ENCODE data around the gene PDRG1.

Gene PDRG1

GRCh38 chr20:31989030-31989645, 37.3 kb upstream of the PDRG1 start:
- ChIA-PET POLR2A (ENCODE audit: low non-redundant PET) (no interaction called here), CTCF (interaction anchor here (0.7 kb wide), 1 partner anchor 349 kb away, joined by 3 read pairs; no protein-coding TSS in a partner anchor)
- TF ChIP-seq, protein P1, sequence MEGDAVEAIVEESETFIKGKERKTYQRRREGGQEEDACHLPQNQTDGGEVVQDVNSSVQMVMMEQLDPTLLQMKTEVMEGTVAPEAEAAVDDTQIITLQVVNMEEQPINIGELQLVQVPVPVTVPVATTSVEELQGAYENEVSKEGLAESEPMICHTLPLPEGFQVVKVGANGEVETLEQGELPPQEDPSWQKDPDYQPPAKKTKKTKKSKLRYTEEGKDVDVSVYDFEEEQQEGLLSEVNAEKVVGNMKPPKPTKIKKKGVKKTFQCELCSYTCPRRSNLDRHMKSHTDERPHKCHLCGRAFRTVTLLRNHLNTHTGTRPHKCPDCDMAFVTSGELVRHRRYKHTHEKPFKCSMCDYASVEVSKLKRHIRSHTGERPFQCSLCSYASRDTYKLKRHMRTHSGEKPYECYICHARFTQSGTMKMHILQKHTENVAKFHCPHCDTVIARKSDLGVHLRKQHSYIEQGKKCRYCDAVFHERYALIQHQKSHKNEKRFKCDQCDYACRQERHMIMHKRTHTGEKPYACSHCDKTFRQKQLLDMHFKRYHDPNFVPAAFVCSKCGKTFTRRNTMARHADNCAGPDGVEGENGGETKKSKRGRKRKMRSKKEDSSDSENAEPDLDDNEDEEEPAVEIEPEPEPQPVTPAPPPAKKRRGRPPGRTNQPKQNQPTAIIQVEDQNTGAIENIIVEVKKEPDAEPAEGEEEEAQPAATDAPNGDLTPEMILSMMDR (conservative IDR thresholded peaks at IDR 0.05; ENCODE audit: low read depth) = no peak
- DNase-seq (ENCODE audit: low spot score) = no peak
- H3K27ac ChIP-seq = no peak overlapping the region

- CTCF ChIA-PET = interaction anchor here (0.6 kb wide), 1 partner anchor 164 kb away, joined by 3 read pairs; no protein-coding TSS in a partner anchor
- TF ChIP-seq, protein P1 (conservative IDR thresholded peaks at IDR 0.05; ENCODE audit: low read depth) = no peak
- no peak overlapping the region for H3K27ac ChIP-seq
- DNase-seq (ENCODE audit: low spot score) = no peak
- POLR2A ChIA-PET (ENCODE audit: low non-redundant PET) = no interaction called here
These were observed 36.7 kb upstream of the PDRG1 start for GRCh38 chr20:31988430-31989015.

GRCh38 chr20:31987744-31988143, 35.9 kb upstream of the PDRG1 start:
- ChIA-PET POLR2A (ENCODE audit: low non-redundant PET) (no interaction called here), CTCF (interaction anchor here (0.6 kb wide), 1 partner anchor 61 kb away, joined by 4 read pairs; no protein-coding TSS in a partner anchor)
- peak; percentile 51 for DNase-seq (ENCODE audit: low spot score)
- no peak overlapping the region for H3K27ac ChIP-seq
- TF ChIP-seq, protein P1 (conservative IDR thresholded peaks at IDR 0.05; ENCODE audit: low read depth) = no peak

GRCh38 chr20:31984981-31985471, 33.2 kb upstream of the PDRG1 start:
- no peak overlapping the region for H3K27ac ChIP-seq
- CTCF ChIA-PET = interaction anchor here (0.6 to 0.7 kb wide), 2 partner anchors 47 to 68 kb away, joined by 3 read pairs; no protein-coding TSS in a partner anchor
- DNase-seq (ENCODE audit: low spot score) = no peak
- TF ChIP-seq, protein P1 (conservative IDR thresholded peaks at IDR 0.05; ENCODE audit: low read depth) = no peak
- POLR2A ChIA-PET (ENCODE audit: low non-redundant PET) = no interaction called here

DNA sequence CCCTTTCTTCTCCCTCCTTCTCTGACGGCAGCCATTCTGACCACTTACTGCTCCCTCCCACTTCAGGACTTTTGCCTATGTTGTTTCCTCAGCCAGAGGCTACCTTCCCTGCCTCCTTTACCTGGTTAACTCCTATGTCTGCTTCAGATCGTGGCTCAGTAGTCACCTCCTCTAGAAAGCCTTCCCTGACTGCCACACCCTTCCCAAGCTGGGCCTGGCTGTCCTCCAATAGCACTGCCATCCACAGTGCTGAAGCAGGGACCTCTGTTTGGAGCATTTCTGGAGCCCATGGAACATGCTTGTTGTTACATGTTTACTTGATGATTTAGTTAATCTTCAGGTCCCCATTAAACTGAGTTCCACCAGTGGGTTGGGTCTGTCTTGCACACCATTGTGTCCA, 29.9 kb upstream of the PDRG1 start:
- ChIA-PET CTCF (interaction anchor here (0.7 to 1.2 kb wide), 3 partner anchors 125 to 164 kb away, joined by 3 to 5 read pairs (median 3); no protein-coding TSS in a partner anchor), POLR2A (ENCODE audit: low non-redundant PET) (no interaction called here)
- no peak for DNase-seq (ENCODE audit: low spot score)
- TF ChIP-seq, protein P1 (conservative IDR thresholded peaks at IDR 0.05; ENCODE audit: low read depth) = no peak
- H3K27ac ChIP-seq = no peak overlapping the region

- POLR2A ChIA-PET (ENCODE audit: low non-redundant PET) = no interaction called here
These were observed 28.0 kb upstream of the PDRG1 start for GRCh38 chr20:31979713-31980426.

More at GRCh38 chr20:31979713-31980426, 28.0 kb upstream of the PDRG1 start:
- TF ChIP-seq, protein P1 (conservative IDR thresholded peaks at IDR 0.05; ENCODE audit: low read depth) = no peak
- no peak for DNase-seq (ENCODE audit: low spot score)
- CTCF ChIA-PET = interaction anchor here (0.6 to 1.4 kb wide), 6 partner anchors 38 to 157 kb away, joined by 4 to 10 read pairs (median 6); no protein-coding TSS in a partner anchor
- H3K27ac ChIP-seq = no peak overlapping the region
